ENCODE measurements around the gene APBA2. TPM values are rescaled to one million over a fixed set of nuclear protein-coding genes. Genes with fewer than 3 reads are reported as not detected.

APBA2 gene
- total RNA-seq, 1 donor: 4.7 TPM

GRCh38 chr15:29083858-29084257, 198.1 kb downstream of the APBA2 start:
- TF ChIP-seq CTCF (IDR thresholded peaks at IDR 0.05; ENCODE audit: insufficient read depth, low read depth, low read length): no peak
- no peak overlapping the region for H3K4me3 ChIP-seq (ENCODE audit: low read depth, low read length)
- no peak for DNase-seq (ENCODE audit: low read depth)

GRCh38 chr15:29086001-29086400, 200.2 kb downstream of the APBA2 start:
- no peak for TF ChIP-seq CTCF (IDR thresholded peaks at IDR 0.05; ENCODE audit: insufficient read depth, low read depth, low read length)
- no peak for DNase-seq (ENCODE audit: low read depth)
- H3K4me3 ChIP-seq (ENCODE audit: low read depth, low read length): no peak overlapping the region

- TF ChIP-seq CTCF (IDR thresholded peaks at IDR 0.05; ENCODE audit: insufficient read depth, low read depth, low read length): no peak
- no peak for DNase-seq (ENCODE audit: low read depth)
- H3K4me3 ChIP-seq (ENCODE audit: low read depth, low read length): no peak overlapping the region
These were observed 201.1 kb downstream of the APBA2 start for GRCh38 chr15:29086891-29087290.

GRCh38 chr15:29087521-29088285, 201.9 kb downstream of the APBA2 start:
- no peak for DNase-seq (ENCODE audit: low read depth)
- no peak for TF ChIP-seq CTCF (IDR thresholded peaks at IDR 0.05; ENCODE audit: insufficient read depth, low read depth, low read length)
- no peak overlapping the region for H3K4me3 ChIP-seq (ENCODE audit: low read depth, low read length)

- TF ChIP-seq CTCF (IDR thresholded peaks at IDR 0.05; ENCODE audit: insufficient read depth, low read depth, low read length): no peak
- no peak for DNase-seq (ENCODE audit: low read depth)
- no peak overlapping the region for H3K4me3 ChIP-seq (ENCODE audit: low read depth, low read length)
These were observed 202.9 kb downstream of the APBA2 start for GRCh38 chr15:29088666-29089065.

- no peak overlapping the region for H3K4me3 ChIP-seq (ENCODE audit: low read depth, low read length)
- TF ChIP-seq CTCF (IDR thresholded peaks at IDR 0.05; ENCODE audit: insufficient read depth, low read depth, low read length): peak; percentile 32
- DNase-seq (ENCODE audit: low read depth): peak; percentile 18
These were observed 204.2 kb downstream of the APBA2 start for GRCh38 chr15:29089731-29090616.
